K562 treated with DMSO at 1 percent for 4 hours (cell line): ENCODE measurements around the gene ARRB2. TPM values are rescaled to one million over a fixed set of nuclear protein-coding genes. Genes with fewer than 3 reads are reported as not detected.

Source experiments
- total RNA-seq: library from RNA; unstranded; fragments of 300-600 nt; gene quantifications from 2 replicates; pipeline ENCODE4 v1.2.3, GENCODE V29; 2022; ENCODE audit not compliant: insufficient read depth

Gene ARRB2
- 18.1 and 20.6 TPM in 2 replicates for total RNA-seq

DNA sequence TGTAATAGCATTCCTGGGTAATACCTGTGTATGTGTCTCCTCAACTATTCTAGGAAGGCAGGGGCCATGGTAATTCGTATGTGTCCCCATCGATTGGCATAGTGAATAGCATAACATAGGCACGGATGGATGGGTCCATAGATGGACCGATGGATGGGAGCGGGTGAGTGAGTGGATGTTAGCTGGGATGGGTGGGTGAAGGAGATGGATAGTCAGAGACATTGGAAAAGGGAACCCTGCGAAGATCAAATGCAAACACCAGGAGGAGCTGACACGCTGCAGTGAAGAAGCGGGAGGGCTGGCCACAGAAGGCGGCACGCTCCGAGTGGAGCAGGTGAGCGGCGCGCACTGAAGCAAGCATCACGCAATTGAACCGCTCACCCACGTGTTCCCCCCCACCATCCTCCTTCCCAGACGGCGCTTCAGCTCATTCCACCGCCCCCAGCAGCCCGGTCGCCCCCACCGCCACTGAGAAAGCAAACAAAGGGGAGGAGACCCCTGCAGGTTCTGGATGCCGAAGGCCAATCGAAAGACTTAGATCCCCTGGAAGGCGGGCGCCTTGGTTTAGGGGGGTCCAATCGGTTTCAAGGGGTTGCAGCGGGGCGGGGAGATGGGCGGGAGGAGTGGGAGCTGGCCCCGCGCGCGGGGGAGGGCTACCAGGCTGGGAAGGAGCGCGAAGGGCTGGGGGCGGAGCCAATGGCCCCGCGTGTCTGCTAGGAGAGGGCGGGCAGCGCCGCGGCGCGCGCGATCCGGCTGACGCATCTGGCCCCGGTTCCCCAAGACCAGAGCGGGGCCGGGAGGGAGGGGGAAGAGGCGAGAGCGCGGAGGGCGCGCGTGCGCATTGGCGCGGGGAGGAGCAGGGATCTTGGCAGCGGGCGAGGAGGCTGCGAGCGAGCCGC is at the start of gene ARRB2:
ARRB2 (plus strand) TSS at position 839 of the 899 bp plus-strand sequence. CDS start 90 bp downstream, outside the sequence.

DNA sequence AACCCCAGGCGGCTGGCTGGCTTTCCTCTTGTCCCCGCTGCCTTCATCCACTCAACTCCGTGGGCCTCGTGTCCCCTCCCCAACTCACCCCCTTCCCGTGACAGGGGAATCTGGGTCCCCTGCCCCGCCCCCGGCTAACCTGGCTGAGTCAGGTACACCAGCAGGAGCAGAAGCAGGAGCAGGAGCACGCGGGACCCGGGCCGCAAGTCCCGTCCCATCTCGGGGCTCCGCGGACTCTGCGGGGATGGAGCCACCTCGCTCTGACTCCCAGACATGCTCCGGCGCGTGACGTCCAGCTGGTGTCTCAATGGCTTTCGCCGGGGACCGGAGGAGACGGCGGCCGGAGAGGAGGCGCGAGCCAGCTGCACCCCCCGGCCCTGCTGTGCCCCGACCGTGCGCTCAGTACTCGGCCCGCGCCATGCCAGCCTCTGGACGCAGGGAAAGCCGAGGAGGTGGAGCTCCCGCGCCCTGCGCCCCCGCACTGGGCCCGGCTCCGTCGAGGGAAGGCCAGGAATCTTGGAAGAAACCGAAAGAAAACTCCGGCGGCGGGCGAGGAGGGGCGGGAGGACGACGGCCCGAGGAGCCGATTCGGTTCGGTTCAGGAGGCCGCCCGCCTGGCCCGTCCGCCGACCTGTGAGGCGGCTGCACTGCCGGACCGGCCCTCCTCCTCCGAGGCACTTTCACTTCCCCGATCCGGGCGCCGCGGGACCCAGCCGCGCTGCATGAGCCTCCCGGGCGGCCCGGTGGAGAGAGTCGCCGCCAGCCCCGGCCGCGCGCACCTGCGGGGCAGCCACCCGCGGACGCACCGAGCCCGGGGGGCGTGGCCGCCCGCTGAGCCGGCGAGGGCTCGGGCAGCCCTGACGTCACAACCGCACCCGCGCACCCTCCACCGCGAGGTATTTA is 28.9 kb downstream of the ARRB2 start, which contains the start of the genes CXCL16 and ZMYND15:
CXCL16 (minus strand) TSS at position 807 of the 903 bp plus-strand sequence; CDS start at position 218, 589 bp downstream.
ZMYND15 (plus strand) TSS at position 712 of the 903 bp plus-strand sequence. CDS start 716 bp downstream, outside the sequence.

Other genes starting within 250 kb of the ARRB2 start
- not detected in 2 replicates for gene SPNS2, start 211.8 kb upstream of the ARRB2 start, total RNA-seq
- gene MYBBP1A, start 155.2 kb upstream of the ARRB2 start, total RNA-seq = 14.2 and 18.0 TPM in 2 replicates
- not detected in 2 replicates for gene GGT6, start 150.1 kb upstream of the ARRB2 start, total RNA-seq
- gene SMTNL2, start 126.1 kb upstream of the ARRB2 start, total RNA-seq = not detected in 2 replicates
- not detected in 2 replicates for gene ALOX15, start 69.0 kb upstream of the ARRB2 start, total RNA-seq
- gene PELP1, start 6.5 kb upstream of the ARRB2 start, total RNA-seq = 37.2 and 38.9 TPM in 2 replicates
- gene MED11, start 20.8 kb downstream of the ARRB2 start, total RNA-seq = 4.9 and 10.5 TPM in 2 replicates
- gene ZMYND15, start 29.2 kb downstream of the ARRB2 start, total RNA-seq = not detected in 2 replicates
- not detected in 2 replicates for gene CXCL16, start 29.3 kb downstream of the ARRB2 start, total RNA-seq
- gene TM4SF5, start 61.3 kb downstream of the ARRB2 start, total RNA-seq = not detected in 2 replicates
- not detected in 2 replicates for gene VMO1, start 75.7 kb downstream of the ARRB2 start, total RNA-seq
- gene GLTPD2, start 78.3 kb downstream of the ARRB2 start, total RNA-seq = 1.6 TPM in 1 of 2 replicates, not detected in the other
- gene PSMB6, start 85.5 kb downstream of the ARRB2 start, total RNA-seq = 139 and 156 TPM in 2 replicates
- gene PLD2, start 96.5 kb downstream of the ARRB2 start, total RNA-seq = 4.0 and 14.9 TPM in 2 replicates
- gene MINK1, start 122.7 kb downstream of the ARRB2 start, total RNA-seq = 22.4 and 27.5 TPM in 2 replicates
- gene C17orf107, start 188.9 kb downstream of the ARRB2 start, total RNA-seq = 0.50 and 0.97 TPM in 2 replicates
- gene CHRNE, start 192.5 kb downstream of the ARRB2 start, total RNA-seq = not detected in 2 replicates
- 0.71 TPM in 1 of 2 replicates, not detected in the other for gene GP1BA, start 221.6 kb downstream of the ARRB2 start, total RNA-seq
- 45.8 and 50.8 TPM in 2 replicates for gene SLC25A11, start 229.4 kb downstream of the ARRB2 start, total RNA-seq
- 36.9 and 40.4 TPM in 2 replicates for gene RNF167, start 229.6 kb downstream of the ARRB2 start, total RNA-seq
- 558 and 653 TPM in 2 replicates for gene PFN1, start 237.9 kb downstream of the ARRB2 start, total RNA-seq
- 19.1 and 33.4 TPM in 2 replicates for gene ENO3, start 240.5 kb downstream of the ARRB2 start, total RNA-seq